Keratinocyte (primary cell): ENCODE results near the gene TMEM151B.

Experiments
- CTCF ChIP-seq, 3 experiments: IDR thresholded peaks in 1 of 3; conservative IDR thresholded peaks in 1 of 3; optimal IDR thresholded peaks in 1 of 3; 2 replicates in 2 of 3; 3 replicates in 1 of 3; pipeline versions ENCODE3 to v1.5.1; 2011; ENCODE audit warnings: low read length in 3 of 3, mild to moderate bottlenecking in 3 of 3, moderate library complexity in 2 of 3, control low read depth in 1 of 3, inconsistent platforms in 1 of 3; ENCODE audit not compliant: insufficient read depth in 2 of 3; ENCODE audit errors: extremely low read depth in 1 of 3
- EZH2 ChIP-seq: IDR thresholded peaks from one replicate; pipeline ENCODE4 v1.6.1; 2012; ENCODE audit warnings: inconsistent platforms, mild to moderate bottlenecking, low read length, moderate library complexity

- TF ChIP-seq CTCF (optimal IDR thresholded peaks at IDR 0.05 in 1 of 3, IDR thresholded peaks at IDR 0.05 in 1 of 3, conservative IDR thresholded peaks at IDR 0.05 in 1 of 3; ENCODE audit: extremely low read depth in 1 of 3, insufficient read depth in 2 of 3, low read length in 3 of 3) (no peak), EZH2 (no peak)
Measured at GRCh38 chr6:44261581-44261980, 8.7 kb upstream of the TMEM151B start.
